Measurements from ENCODE around the gene CDNF. TPM values are rescaled to one million over a fixed set of nuclear protein-coding genes. Genes with fewer than 3 reads are reported as not detected.
A peak's percentile ranks its signal among the peaks of the same experiment; 100 is the strongest.
"Not testable (repeated sequence)": the region's sequence is repeated elsewhere in the genome, so short reads cannot be mapped to it uniquely, and the experiment has no call there.

CDNF gene
- total RNA-seq, 1 donor from 2014 or later = 1.3 TPM

- H3K9me3 ChIP-seq = no peaks in the 10 kb centered on the region
- peaks cover 22% of the 10 kb centered on the region for H3K4me1 ChIP-seq
- ATAC-seq (peak; percentile 98 to 99), DNase-seq (peak; percentile 96)
- no peaks in the 10 kb centered on the region for H3K27me3 ChIP-seq (ENCODE audit: low read depth)
- H3K27ac ChIP-seq = peak within 1 kb of the TSS; percentile 91
- H3K36me3 ChIP-seq = no peaks in the 10 kb centered on the region
- peak within 1 kb of the TSS; percentile 70 for H3K4me3 ChIP-seq
- TF ChIP-seq CTCF (IDR thresholded peaks at IDR 0.05) = peak; percentile 12
- intact Hi-C loops (cut with DNase I) = no loop called here
Observed at GRCh38 chr10:14878266-14879123, 40.7 kb upstream of the CDNF start, which contains the start of gene SUV39H2. Gene SUV39H2 (plus strand): TSS chr10:14878866. CDS start chr10:14878889, 23 bp downstream.

GRCh38 chr10:14876764-14877163 lies 38.9 kb upstream of the CDNF start:
- TF ChIP-seq CTCF (IDR thresholded peaks at IDR 0.05) = no peak
- no peaks in the 10 kb centered on the region for H3K36me3 ChIP-seq
- H3K4me3 ChIP-seq = no peak overlapping the region
- ATAC-seq = no peak
- no peaks in the 10 kb centered on the region for H3K9me3 ChIP-seq
- intact Hi-C loops (cut with DNase I) = no loop called here
- H3K27me3 ChIP-seq (ENCODE audit: low read depth) = no peaks in the 10 kb centered on the region
- DNase-seq = no peak
- peaks cover 22% of the 10 kb centered on the region for H3K4me1 ChIP-seq
- H3K27ac ChIP-seq = no peak overlapping the region

GRCh38 chr10:14875941-14876340 lies 38.1 kb upstream of the CDNF start:
- H3K27ac ChIP-seq = no peak overlapping the region
- peaks cover 22% of the 10 kb centered on the region for H3K4me1 ChIP-seq
- H3K36me3 ChIP-seq = peaks cover 6% of the 10 kb centered on the region
- ATAC-seq (no peak), DNase-seq (no peak)
- no peak for TF ChIP-seq CTCF (IDR thresholded peaks at IDR 0.05)
- no peaks in the 10 kb centered on the region for H3K27me3 ChIP-seq (ENCODE audit: low read depth)
- H3K9me3 ChIP-seq = no peaks in the 10 kb centered on the region
- intact Hi-C loops (cut with DNase I) = no loop called here
- H3K4me3 ChIP-seq = no peak overlapping the region

GRCh38 chr10:14873090-14873760 lies 35.4 kb upstream of the CDNF start:
- Histone ChIP-seq H3K9me3 (no peaks in the 10 kb centered on the region), H3K27ac (no peak overlapping the region), H3K4me3 (no peak overlapping the region), H3K4me1 (peaks cover 10% of the 10 kb centered on the region), H3K36me3 (peaks cover 29% of the 10 kb centered on the region), H3K27me3 (ENCODE audit: low read depth) (no peaks in the 10 kb centered on the region)
- DNase-seq (no peak), ATAC-seq (no peak)
- no peak for TF ChIP-seq CTCF (IDR thresholded peaks at IDR 0.05)
- intact Hi-C loops (cut with DNase I) = no loop called here

GRCh38 chr10:14864871-14865270 lies 27.0 kb upstream of the CDNF start:
- H3K27ac ChIP-seq; intact Hi-C loops (cut with DNase I); H3K4me1 ChIP-seq; ATAC-seq; DNase-seq; H3K27me3 ChIP-seq (ENCODE audit: low read depth); H3K4me3 ChIP-seq; H3K9me3 ChIP-seq: not testable (repeated sequence)
- peaks cover 36% of the 10 kb centered on the region for H3K36me3 ChIP-seq

GRCh38 chr10:14864466-14864865 lies 26.6 kb upstream of the CDNF start:
- H3K9me3 ChIP-seq; H3K27me3 ChIP-seq (ENCODE audit: low read depth); H3K4me3 ChIP-seq; ATAC-seq; H3K27ac ChIP-seq; H3K4me1 ChIP-seq; intact Hi-C loops (cut with DNase I); DNase-seq: not testable (repeated sequence)
- H3K36me3 ChIP-seq = peaks cover 32% of the 10 kb centered on the region
